Neural progenitor cell (in vitro differentiated cells): ENCODE measurements around the gene DNAH10.

Experiments
- CTCF ChIP-seq: fragments of 200-600 bp; sonication (generic); IDR thresholded peaks from 2 replicates; pipeline ENCODE4 v1.5.1; 2017; ENCODE audit warnings: antibody characterized with exemption, mild to moderate bottlenecking
- EZH2 ChIP-seq: fragments of 200-600 bp; sonication (generic); IDR thresholded peaks from 2 replicates; pipeline ENCODE4 v1.6.1; 2017; ENCODE audit warnings: antibody characterized with exemption, mild to moderate bottlenecking, moderate library complexity
- EZH2phosphoT487 ChIP-seq: fragments of 200-600 bp; sonication (generic); IDR thresholded peaks from 2 replicates; pipeline ENCODE4 v1.6.1; 2017; ENCODE audit warnings: antibody characterized with exemption

GRCh38 chr12:123854918-123855317, 92.8 kb downstream of the DNAH10 start:
- TF ChIP-seq CTCF (no peak), EZH2phosphoT487 (no peak), EZH2 (no peak)
